Measurements from ENCODE around the gene EML1.

EML1 gene

GRCh38 chr14:99779751-99780150 is 13.5 kb upstream of the EML1 start:
- DNase-seq (ENCODE audit: low read depth) = peak; percentile 59

- no peak for DNase-seq (ENCODE audit: low read depth)
Measured at GRCh38 chr14:99780690-99781089, 12.5 kb upstream of the EML1 start.

DNA sequence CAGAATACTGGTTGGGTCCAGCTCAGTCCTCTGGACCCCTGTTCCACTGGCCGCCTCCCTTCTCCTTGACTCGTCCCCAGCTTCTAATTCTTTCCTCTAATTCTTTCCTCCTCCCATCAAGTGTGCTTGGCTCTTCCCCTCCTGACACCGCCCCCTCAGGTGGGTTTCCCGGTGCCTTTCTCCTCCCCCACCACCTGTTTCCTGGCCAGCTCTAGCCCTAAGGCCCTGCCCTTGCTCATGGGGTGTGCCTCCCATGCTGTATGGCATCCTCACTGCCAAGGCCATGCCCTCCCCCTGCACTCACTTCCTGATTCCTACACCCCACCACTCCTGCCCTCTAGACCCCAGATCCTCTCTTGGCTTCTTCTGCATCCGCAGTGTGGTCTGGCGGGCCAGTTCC is 12.1 kb upstream of the EML1 start:
- DNase-seq (ENCODE audit: low read depth) = no peak

DNA sequence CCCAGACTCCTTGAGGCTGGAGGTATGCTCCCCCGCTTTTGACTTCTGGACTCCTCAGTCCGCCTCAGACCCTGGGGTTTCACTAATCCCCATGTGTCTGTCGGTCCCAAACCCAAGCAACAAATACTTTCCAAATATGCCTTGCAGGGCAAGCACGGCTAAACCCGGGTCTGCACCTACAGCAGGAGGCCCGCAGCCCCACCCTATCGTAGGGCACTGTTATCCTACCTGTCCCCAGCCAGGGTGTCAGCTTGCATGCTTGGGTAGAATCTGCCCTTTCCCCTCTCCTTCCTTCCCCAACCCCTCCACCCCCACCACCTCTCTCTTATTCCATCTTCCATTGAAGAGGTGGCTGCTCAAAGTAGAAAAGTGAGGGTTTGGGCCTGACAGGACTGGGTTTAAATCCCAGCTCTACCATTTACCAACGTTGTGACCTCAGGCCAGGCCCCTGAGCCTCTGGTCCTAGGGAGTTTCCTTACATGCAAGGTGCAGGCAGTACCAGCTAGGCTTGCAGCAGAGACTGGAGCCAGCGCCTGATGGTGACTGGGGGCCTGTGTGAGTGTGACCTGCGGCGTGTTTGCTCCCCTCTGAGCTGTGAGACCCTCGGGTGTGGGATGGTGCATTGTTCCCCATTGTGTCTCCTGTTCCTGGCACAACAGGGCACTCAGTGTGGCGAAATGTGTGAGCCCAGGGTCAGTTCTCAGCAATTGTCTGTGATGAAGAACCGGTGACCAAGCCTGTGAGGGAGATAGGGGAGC is 11.2 kb upstream of the EML1 start:
- no peak for DNase-seq (ENCODE audit: low read depth)

- no peak for DNase-seq (ENCODE audit: low read depth)
Measured at GRCh38 chr14:99784508-99784907, 8.7 kb upstream of the EML1 start.

GRCh38 chr14:99785426-99785825 is 7.8 kb upstream of the EML1 start:
- no peak for DNase-seq (ENCODE audit: low read depth)

GRCh38 chr14:99786511-99786989 is 6.7 kb upstream of the EML1 start:
- DNase-seq (ENCODE audit: low read depth) = no peak

- no peak for DNase-seq (ENCODE audit: low read depth)
Measured at GRCh38 chr14:99788713-99789112, 4.5 kb upstream of the EML1 start.

- no peak for DNase-seq (ENCODE audit: low read depth)
Measured at GRCh38 chr14:99789581-99789980, 3.6 kb upstream of the EML1 start.

- no peak for DNase-seq (ENCODE audit: low read depth)
Measured at GRCh38 chr14:99790201-99790977, 2.8 kb upstream of the EML1 start.

- no peak for DNase-seq (ENCODE audit: low read depth)
Measured at GRCh38 chr14:99790978-99791376, 2.2 kb upstream of the EML1 start.

DNA sequence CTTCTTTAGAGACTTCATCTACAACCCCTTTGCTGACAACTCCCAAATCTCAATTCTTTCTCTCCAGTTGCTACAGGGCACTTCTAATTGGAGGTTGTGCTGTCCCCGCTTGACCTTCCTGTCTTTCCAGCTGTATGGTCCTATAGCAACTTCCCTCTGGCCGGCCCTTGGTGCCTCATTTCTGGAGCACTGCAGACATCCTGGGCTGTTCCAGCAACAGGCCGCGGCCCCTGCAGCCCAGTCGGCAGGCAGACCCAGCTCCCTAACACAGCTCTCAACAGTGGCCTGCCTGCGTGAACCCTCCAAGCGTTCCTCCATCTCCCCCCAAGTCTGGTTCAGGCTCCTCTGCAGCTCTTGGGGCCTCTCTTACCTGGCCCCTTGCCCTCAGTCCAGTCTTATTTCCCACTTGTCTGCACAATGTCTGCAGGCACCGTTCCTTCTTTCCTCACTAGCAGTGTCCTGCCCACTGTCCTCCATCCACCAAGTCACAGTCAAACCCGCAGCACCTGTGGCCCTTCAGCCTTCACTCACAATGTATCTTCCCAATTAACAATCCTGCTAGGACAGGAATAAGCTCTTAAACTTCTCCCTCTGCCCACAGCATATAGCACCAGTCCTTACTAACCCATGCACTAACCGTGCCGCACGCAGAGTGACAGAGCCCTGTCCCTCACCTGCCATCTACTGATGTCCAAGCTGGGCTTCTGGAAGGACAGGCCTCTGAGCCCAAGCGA is 1.6 kb upstream of the EML1 start:
- no peak for DNase-seq (ENCODE audit: low read depth)

DNA sequence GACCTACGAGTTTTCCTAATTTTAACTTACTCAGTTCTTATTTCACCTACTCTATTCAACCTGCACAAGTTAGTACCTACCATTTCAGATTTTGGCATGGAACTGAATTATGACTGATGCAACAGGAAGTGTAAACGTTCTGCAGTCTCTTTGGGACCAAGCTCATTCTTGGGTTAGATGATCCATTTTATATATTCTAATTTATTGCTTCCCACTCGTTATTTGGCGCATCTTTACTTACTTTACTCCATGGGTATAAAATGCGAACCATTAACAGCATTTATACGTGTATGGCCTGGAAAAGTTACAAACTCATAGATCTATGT is 1.0 kb upstream of the EML1 start:
- DNase-seq (ENCODE audit: low read depth) = no peak

DNA sequence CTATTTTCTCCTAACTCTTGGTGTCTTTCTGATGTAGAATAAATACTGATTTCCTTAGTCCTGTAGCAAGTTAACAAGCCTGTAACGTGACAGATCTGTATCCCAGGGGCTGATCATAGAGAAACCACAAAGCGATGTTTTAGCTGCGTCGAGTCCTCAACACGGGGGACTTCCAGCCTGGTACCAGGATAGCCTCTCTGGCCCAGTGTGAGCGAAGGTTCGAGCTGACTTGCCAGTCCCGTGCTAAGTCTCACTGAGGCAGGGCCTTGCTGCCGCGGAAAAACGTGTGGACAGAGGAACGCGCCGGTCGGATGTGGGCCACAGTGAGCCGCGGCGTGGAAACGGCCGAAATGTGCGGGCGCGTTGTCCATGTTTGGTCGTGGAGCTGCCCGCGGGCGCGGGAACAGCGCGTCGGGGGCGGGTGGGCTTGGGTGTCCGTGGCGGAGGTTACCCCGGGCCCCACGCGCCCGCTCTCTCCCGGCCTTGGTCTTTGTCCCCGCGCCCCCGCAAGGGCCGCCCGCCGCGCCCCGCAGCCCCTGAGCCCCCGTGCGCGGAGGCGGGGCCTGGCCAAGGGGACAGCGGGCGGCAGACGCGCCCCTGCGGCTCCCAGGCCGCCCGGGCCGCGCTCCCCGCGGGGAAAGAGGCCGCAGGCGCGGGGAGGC is 531 bp upstream of the EML1 start:
- no peak for DNase-seq (ENCODE audit: low read depth)

DNA sequence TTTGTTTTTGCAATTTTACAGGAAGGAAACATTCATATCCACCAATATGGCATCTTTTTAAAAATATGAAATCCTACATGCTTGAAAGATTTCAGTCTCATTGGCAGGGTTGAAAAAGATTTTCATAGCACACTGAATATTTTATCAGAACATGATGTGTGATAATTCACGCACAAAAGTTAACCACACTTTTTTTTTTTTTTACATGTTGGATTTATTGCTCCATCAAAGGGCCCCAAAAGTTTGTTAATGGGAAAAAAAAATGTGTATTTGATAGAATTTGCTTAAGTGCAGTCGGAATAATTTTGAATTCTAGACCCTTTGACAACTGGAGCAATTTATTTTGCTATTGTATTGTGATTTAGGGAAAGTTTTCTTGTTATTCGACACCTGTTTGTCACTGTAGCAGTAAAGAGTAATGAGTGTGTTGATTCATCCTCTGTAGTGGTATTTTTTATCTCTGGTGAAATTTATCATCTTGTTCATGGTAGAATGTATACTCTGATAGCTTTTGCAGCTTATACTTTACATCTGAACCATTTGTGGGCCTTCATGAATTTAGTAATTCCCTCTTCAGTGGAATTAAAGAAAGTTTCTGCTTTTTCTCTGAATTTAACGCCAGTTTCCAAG is 1.1 kb downstream of the EML1 start:
- no peak for DNase-seq (ENCODE audit: low read depth)

DNA sequence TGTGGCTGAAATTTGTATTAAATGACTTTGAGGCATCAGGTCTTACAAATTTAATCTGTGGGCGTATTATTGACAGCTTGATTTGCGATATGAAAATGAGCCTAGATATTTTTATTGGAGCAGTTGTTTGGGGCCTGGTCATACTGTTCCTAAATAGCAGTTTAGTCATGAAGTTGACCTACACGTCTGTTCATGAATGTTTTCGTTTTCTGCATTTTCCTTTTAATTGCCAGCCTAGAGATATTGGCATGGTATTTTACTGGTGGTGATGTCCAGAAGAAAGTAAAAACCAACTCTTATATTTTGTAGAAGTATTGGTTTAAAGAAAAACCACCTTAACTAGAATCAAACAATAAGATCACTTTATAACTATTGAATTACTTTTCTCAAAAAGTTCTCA is 1.8 kb downstream of the EML1 start:
- DNase-seq (ENCODE audit: low read depth) = no peak

- DNase-seq (ENCODE audit: low read depth) = no peak
Measured at GRCh38 chr14:99797231-99797630, 4.0 kb downstream of the EML1 start.

DNA sequence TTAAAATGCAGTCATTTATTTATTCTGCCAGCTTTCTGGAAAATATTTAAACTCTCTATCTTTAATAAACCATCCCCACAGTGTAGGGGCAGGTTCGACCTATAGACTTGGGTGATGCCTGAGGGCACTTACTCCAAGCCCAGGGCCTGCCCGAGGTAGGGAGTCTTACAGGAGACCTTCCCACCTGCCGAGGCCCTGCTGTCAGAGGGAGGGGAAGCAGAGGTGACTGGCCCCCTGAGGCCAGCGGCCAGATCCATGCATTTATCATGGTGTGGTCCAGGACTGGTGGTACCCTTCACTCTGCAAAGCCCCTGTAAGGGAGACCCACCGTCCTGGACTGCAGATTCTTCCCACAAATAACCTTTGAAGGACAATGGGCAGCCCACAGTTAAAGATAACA is 7.6 kb downstream of the EML1 start:
- no peak for DNase-seq (ENCODE audit: low read depth)

- no peak for DNase-seq (ENCODE audit: low read depth)
Measured at GRCh38 chr14:99802301-99803105, 9.3 kb downstream of the EML1 start.

- DNase-seq (ENCODE audit: low read depth) = no peak
Measured at GRCh38 chr14:99803106-99803775, 10.0 kb downstream of the EML1 start.

GRCh38 chr14:99803803-99804202 is 10.6 kb downstream of the EML1 start:
- DNase-seq (ENCODE audit: low read depth) = no peak

Measured in HS-27A (cell line).